HepG2 (cell line): Measurements from ENCODE around the gene DHX8. TPM values are rescaled to one million over a fixed set of nuclear protein-coding genes. Genes with fewer than 3 reads are reported as not detected.

Source experiments
- CENPT ChIP-seq: sonication (generic); formaldehyde crosslinking; IDR thresholded peaks from 2 replicates; pipeline ENCODE4 v1.8.0; 2022; ENCODE audit warnings: low read depth, mild to moderate bottlenecking, moderate library complexity, missing genetic modification reagents
- CHCHD3 ChIP-seq: sonication (generic); formaldehyde crosslinking; IDR thresholded peaks from 2 replicates; pipeline ENCODE4 v1.8.0; 2022; ENCODE audit warnings: mild to moderate bottlenecking, missing genetic modification reagents, moderate library complexity
- FOXA3 ChIP-seq: IDR thresholded peaks from 2 replicates; pipeline ENCODE4 v1.6.1; 2016; ENCODE audit warnings: missing genetic modification reagents, missing compliant biosample characterization
- FOXC1 ChIP-seq: sonication (generic); formaldehyde crosslinking; IDR thresholded peaks from 2 replicates; pipeline ENCODE4 v1.8.0; 2022; ENCODE audit warnings: mild to moderate bottlenecking, missing genetic modification reagents, borderline replicate concordance
- HOXA7 ChIP-seq: sonication (generic); formaldehyde crosslinking; IDR thresholded peaks from 2 replicates; pipeline ENCODE4 v1.8.1; 2022; ENCODE audit warnings: mild to moderate bottlenecking, missing genetic modification reagents, moderate library complexity
- NFYB ChIP-seq: sonication (generic); formaldehyde crosslinking; IDR thresholded peaks from 2 replicates; pipeline ENCODE4 v1.4.0; 2020; ENCODE audit warnings: missing genetic modification reagents
- NR2C2 ChIP-seq: sonication (generic); formaldehyde crosslinking; IDR thresholded peaks from 2 replicates; pipeline ENCODE4 v1.4.0; 2020; ENCODE audit warnings: missing genetic modification reagents, mild to moderate bottlenecking, moderate library complexity, borderline replicate concordance
- RNF2 ChIP-seq: fragments of 450-650 bp; conservative IDR thresholded peaks from 2 replicates; pipeline ENCODE4 v1.6.1; 2016; ENCODE audit warnings: low read depth
- SRSF1 ChIP-seq: fragments of 200-400 bp; formaldehyde crosslinking; optimal IDR thresholded peaks from 2 replicates; pipeline ENCODE3; 2017; ENCODE audit warnings: mild to moderate bottlenecking, low read depth, low read length, moderate library complexity
- YY1 ChIP-seq: IDR thresholded peaks from 2 replicates; pipeline ENCODE4 v1.6.1; 2011; ENCODE audit warnings: low read length, low read depth, moderate library complexity, mild to moderate bottlenecking; ENCODE audit not compliant: insufficient read depth, insufficient replicate concordance
- ZNF251 ChIP-seq: sonication (generic); formaldehyde crosslinking; IDR thresholded peaks from 2 replicates; pipeline ENCODE4 v1.9.0; 2021; ENCODE audit warnings: mild to moderate bottlenecking, missing genetic modification reagents
- ZNF530 ChIP-seq: sonication (generic); formaldehyde crosslinking; IDR thresholded peaks from 2 replicates; pipeline ENCODE4 v1.5.0; 2020; ENCODE audit warnings: low read depth, mild to moderate bottlenecking, missing genetic modification reagents
- ZNF747 ChIP-seq: sonication (generic); formaldehyde crosslinking; IDR thresholded peaks from 2 replicates; pipeline ENCODE4 v1.8.1; 2023; ENCODE audit warnings: missing genetic modification reagents, mild to moderate bottlenecking, borderline replicate concordance
- ZNF75D ChIP-seq: sonication (generic); formaldehyde crosslinking; IDR thresholded peaks from 2 replicates; pipeline ENCODE4 v1.8.1; 2023; ENCODE audit warnings: missing genetic modification reagents, mild to moderate bottlenecking, borderline replicate concordance
- ZNF761 ChIP-seq: sonication (generic); formaldehyde crosslinking; conservative IDR thresholded peaks from 2 replicates; pipeline ENCODE4 v1.4.0; 2020; ENCODE audit warnings: mild to moderate bottlenecking, missing genetic modification reagents
- polyA plus RNA-seq, 8 experiments: library from polyadenylated mRNA; depleted of rRNA in 3 of 8; stranded (reverse) in 7 of 8; unstranded in 1 of 8; fragments of >200 nt; fragmentation: Illumina TruSeq in 4 of 8; extraction: Trizol in 4 of 8; gene quantifications; 2 replicates each; pipeline versions ENCODE4 v1.2.1 to v1.2.3, GENCODE V29; 2011 to 2016; ENCODE audit warnings: low read depth in 4 of 8, missing spikeins in 1 of 8, mixed read lengths in 1 of 8; ENCODE audit not compliant: insufficient read depth in 1 of 8
- total RNA-seq, 5 experiments: library from RNA; depleted of rRNA; stranded (reverse); fragments of >200 nt; fragmentation: Illumina TruSeq; extraction: Trizol; gene quantifications; 2 replicates each; pipeline ENCODE4 v1.2.3, GENCODE V29; 2016; ENCODE audit warnings: low read depth in 1 of 5
- TF ChIP-seq, protein P1 (sequence below): sonication (generic); formaldehyde crosslinking; IDR thresholded peaks from 2 replicates; pipeline ENCODE4 v1.8.0; 2022; ENCODE audit warnings: mild to moderate bottlenecking, missing genetic modification reagents
- TF ChIP-seq, protein P2 (sequence below): fragments of 450-650 bp; IDR thresholded peaks from 2 replicates; pipeline ENCODE4 v1.6.1; 2016
- TF ChIP-seq, protein P3 (sequence below): conservative IDR thresholded peaks from 2 replicates; pipeline ENCODE4 v1.6.1; 2018; ENCODE audit warnings: missing genetic modification reagents
- TF ChIP-seq, protein P4 (sequence below): sonication (generic); formaldehyde crosslinking; conservative IDR thresholded peaks from 2 replicates; pipeline ENCODE4 v1.8.0; 2022; ENCODE audit warnings: low read depth, missing genetic modification reagents
- TF ChIP-seq, protein P5 (sequence below): sonication (generic); formaldehyde crosslinking; IDR thresholded peaks from 2 replicates; pipeline ENCODE4 v1.4.0; 2020; ENCODE audit warnings: missing genetic modification reagents, mild to moderate bottlenecking, borderline replicate concordance

The DHX8 gene
- total and polyA plus RNA-seq, 2 of the 13 experiments (the other 11 are each of a cell fraction or from before 2014, with no cell fraction given): 24.8 to 48.9 TPM

DNA sequence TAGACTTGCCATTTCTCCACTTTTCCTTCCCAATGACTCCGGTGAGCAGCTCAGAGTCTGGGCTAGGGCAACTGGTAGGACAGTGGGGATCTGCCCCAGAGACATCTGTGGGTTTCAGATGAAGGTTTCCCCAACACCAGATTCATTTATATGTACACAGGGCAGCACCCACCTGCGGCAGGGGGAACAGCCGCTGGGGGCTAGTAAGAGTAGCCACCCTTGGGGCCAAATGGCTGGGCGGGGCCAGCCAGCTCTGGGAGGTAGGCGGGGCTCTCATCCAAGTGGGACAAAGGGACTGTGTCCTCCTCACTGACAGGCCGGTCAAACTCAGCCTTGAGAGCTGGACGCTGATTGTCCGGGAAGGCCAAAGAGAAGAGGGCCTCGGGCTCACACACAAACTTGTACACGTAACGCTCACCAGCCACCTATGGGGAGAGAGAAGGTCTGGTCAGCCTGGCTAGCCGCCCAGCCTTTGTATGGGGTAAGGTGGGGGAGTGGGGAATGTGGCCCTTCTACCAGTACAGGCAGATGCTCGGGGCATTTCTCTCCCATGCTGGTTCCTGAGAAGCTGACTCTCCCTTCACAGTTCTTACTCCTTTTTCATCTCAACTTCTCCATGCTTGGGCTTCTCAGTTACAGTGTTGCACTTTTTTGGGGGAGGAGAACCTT is 44.7 kb downstream of the DHX8 start (continued):
- TF ChIP-seq RNF2 (no peak), ZNF747 (CRISPR knock-in tag) (no peak), FOXC1 (no peak), HOXA7 (no peak), ZNF530 (CRISPR knock-in tag) (no peak), NR2C2 (CRISPR knock-in tag) (peak; percentile 46), ZNF251 (CRISPR knock-in tag) (no peak), NFYB (peak; percentile 71), YY1 (peak; percentile 19), FOXA3 (CRISPR knock-in tag) (peak; percentile 65), ZNF75D (CRISPR knock-in tag) (no peak), ZNF761 (CRISPR knock-in tag) (no peak), SRSF1 (no peak), CENPT (CRISPR knock-in tag) (no peak), CHCHD3 (CRISPR knock-in tag) (no peak; the same call in 1 of the 2 replicates)
- TF ChIP-seq, protein P1, sequence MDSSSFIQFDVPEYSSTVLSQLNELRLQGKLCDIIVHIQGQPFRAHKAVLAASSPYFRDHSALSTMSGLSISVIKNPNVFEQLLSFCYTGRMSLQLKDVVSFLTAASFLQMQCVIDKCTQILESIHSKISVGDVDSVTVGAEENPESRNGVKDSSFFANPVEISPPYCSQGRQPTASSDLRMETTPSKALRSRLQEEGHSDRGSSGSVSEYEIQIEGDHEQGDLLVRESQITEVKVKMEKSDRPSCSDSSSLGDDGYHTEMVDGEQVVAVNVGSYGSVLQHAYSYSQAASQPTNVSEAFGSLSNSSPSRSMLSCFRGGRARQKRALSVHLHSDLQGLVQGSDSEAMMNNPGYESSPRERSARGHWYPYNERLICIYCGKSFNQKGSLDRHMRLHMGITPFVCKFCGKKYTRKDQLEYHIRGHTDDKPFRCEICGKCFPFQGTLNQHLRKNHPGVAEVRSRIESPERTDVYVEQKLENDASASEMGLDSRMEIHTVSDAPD (CRISPR knock-in tag): no peak
- TF ChIP-seq, protein P2, sequence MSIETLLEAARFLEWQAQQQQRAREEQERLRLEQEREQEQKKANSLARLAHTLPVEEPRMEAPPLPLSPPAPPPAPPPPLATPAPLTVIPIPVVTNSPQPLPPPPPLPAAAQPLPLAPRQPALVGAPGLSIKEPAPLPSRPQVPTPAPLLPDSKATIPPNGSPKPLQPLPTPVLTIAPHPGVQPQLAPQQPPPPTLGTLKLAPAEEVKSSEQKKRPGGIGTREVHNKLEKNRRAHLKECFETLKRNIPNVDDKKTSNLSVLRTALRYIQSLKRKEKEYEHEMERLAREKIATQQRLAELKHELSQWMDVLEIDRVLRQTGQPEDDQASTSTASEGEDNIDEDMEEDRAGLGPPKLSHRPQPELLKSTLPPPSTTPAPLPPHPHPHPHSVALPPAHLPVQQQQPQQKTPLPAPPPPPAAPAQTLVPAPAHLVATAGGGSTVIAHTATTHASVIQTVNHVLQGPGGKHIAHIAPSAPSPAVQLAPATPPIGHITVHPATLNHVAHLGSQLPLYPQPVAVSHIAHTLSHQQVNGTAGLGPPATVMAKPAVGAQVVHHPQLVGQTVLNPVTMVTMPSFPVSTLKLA: no peak
- TF ChIP-seq, protein P3, sequence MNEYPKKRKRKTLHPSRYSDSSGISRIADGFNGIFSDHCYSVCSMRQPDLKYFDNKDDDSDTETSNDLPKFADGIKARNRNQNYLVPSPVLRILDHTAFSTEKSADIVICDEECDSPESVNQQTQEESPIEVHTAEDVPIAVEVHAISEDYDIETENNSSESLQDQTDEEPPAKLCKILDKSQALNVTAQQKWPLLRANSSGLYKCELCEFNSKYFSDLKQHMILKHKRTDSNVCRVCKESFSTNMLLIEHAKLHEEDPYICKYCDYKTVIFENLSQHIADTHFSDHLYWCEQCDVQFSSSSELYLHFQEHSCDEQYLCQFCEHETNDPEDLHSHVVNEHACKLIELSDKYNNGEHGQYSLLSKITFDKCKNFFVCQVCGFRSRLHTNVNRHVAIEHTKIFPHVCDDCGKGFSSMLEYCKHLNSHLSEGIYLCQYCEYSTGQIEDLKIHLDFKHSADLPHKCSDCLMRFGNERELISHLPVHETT (CRISPR knock-in tag): no peak
- TF ChIP-seq, protein P4, sequence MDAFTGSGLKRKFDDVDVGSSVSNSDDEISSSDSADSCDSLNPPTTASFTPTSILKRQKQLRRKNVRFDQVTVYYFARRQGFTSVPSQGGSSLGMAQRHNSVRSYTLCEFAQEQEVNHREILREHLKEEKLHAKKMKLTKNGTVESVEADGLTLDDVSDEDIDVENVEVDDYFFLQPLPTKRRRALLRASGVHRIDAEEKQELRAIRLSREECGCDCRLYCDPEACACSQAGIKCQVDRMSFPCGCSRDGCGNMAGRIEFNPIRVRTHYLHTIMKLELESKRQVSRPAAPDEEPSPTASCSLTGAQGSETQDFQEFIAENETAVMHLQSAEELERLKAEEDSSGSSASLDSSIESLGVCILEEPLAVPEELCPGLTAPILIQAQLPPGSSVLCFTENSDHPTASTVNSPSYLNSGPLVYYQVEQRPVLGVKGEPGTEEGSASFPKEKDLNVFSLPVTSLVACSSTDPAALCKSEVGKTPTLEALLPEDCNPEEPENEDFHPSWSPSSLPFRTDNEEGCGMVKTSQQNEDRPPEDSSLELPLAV (CRISPR knock-in tag): no peak
- TF ChIP-seq, protein P5, sequence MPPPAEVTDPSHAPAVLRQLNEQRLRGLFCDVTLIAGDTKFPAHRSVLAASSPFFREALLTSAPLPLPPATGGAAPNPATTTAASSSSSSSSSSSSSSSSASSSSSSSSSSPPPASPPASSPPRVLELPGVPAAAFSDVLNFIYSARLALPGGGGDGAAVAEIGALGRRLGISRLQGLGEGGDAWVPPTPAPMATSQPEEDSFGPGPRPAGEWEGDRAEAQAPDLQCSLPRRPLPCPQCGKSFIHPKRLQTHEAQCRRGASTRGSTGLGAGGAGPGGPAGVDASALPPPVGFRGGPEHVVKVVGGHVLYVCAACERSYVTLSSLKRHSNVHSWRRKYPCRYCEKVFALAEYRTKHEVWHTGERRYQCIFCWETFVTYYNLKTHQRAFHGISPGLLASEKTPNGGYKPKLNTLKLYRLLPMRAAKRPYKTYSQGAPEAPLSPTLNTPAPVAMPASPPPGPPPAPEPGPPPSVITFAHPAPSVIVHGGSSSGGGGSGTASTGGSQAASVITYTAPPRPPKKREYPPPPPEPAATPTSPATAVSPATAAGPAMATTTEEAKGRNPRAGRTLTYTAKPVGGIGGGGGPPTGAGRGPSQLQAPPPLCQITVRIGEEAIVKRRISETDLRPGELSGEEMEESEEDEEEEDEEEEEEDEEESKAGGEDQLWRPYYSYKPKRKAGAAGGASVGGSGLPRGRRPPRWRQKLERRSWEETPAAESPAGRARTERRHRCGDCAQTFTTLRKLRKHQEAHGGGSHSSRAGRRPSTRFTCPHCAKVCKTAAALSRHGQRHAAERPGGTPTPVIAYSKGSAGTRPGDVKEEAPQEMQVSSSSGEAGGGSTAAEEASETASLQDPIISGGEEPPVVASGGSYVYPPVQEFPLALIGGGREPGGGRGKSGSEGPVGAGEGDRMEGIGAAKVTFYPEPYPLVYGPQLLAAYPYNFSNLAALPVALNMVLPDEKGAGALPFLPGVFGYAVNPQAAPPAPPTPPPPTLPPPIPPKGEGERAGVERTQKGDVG (CRISPR knock-in tag): 0 out of 2 replicates have a peak, but pooled peaks have one; percentile 48
